ENCODE measurements around the gene MFRP. TPM values are rescaled to one million over a fixed set of nuclear protein-coding genes. Genes with fewer than 3 reads are reported as not detected.
A peak's percentile ranks its signal among the peaks of the same experiment; 100 is the strongest.

MFRP gene
- total and polyA plus RNA-seq, 3 donors from 2014 or later, result not detected

DNA sequence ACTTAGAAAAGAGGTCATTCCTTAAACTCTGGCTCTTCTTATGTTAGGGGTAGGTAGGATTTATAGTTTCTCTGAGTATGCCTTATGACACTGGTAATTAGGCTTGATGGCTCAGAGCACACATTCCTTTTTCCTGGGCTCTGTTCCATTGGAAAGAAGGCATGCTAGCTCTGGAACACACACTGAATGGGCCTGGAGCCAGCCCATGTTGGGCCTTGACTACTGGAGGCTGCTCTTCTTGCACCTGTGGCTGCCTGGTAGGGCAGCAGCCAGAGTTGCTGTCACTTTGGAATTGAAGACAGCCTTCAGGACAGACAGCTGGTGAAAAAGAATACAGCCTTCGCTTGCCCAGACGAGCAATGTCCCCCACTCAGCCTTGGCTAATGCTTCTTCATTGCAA, 47.8 kb downstream of the MFRP start:
- Histone ChIP-seq H3K4me1 (no peaks in the 10 kb centered on the region), H3K4me3 (no peak overlapping the region), H3K9me3 (no peaks in the 10 kb centered on the region), H3K27ac (peak overlapping the region in 1 of 2 donors; percentile 26), H3K27me3 (no peaks in the 10 kb centered on the region), H3K36me3 (ENCODE audit: low read depth, missing control alignments) (no peaks in the 10 kb centered on the region)
- no peak for DNase-seq
- TF ChIP-seq, protein P1, sequence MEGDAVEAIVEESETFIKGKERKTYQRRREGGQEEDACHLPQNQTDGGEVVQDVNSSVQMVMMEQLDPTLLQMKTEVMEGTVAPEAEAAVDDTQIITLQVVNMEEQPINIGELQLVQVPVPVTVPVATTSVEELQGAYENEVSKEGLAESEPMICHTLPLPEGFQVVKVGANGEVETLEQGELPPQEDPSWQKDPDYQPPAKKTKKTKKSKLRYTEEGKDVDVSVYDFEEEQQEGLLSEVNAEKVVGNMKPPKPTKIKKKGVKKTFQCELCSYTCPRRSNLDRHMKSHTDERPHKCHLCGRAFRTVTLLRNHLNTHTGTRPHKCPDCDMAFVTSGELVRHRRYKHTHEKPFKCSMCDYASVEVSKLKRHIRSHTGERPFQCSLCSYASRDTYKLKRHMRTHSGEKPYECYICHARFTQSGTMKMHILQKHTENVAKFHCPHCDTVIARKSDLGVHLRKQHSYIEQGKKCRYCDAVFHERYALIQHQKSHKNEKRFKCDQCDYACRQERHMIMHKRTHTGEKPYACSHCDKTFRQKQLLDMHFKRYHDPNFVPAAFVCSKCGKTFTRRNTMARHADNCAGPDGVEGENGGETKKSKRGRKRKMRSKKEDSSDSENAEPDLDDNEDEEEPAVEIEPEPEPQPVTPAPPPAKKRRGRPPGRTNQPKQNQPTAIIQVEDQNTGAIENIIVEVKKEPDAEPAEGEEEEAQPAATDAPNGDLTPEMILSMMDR (IDR thresholded peaks at IDR 0.05), result no peak
- 75 to 86% methylated on average over 2 of the region's 2 CpGs for WGBS, 2 donors
- intact Hi-C loops (cut with DNase I; ENCODE audit: low total_unique reads), result no loop called here

DNA sequence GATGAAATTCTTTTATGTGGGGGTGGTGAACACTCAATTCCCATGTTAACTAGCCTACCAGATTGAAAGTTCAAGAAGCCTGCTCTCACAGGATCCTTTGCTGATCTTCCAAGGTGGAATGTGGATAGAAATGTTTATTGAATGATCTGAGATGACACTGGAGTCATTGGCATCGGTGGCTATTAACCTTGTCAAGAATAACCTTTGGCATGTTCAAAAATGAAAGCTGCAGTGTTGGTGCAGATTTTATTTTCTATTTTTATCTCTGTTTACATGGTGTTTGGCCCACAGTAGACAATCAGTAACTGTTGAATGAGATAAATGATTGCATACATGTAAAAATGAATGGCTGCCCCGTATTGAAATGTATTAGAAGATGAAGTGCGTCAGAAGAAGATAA, 48.6 kb downstream of the MFRP start:
- TF ChIP-seq, protein P1 (IDR thresholded peaks at IDR 0.05), result no peak
- TF ChIP-seq POLR2A (IDR thresholded peaks at IDR 0.05), result no peak
- H3K9me3 ChIP-seq, result no peaks in the 10 kb centered on the region
- intact Hi-C loops (cut with DNase I; ENCODE audit: low total_unique reads), result no loop called here
- H3K36me3 ChIP-seq (ENCODE audit: low read depth, missing control alignments), result no peaks in the 10 kb centered on the region
- DNase-seq, result no peak
- H3K27ac ChIP-seq, result peak overlapping the region in 1 of 2 donors; percentile 26
- 65 to 78% methylated on average over 3 of the region's 3 CpGs for WGBS, 2 donors
- H3K4me3 ChIP-seq, result no peak overlapping the region
- H3K4me1 ChIP-seq, result no peaks in the 10 kb centered on the region
- H3K27me3 ChIP-seq, result no peaks in the 10 kb centered on the region

DNA sequence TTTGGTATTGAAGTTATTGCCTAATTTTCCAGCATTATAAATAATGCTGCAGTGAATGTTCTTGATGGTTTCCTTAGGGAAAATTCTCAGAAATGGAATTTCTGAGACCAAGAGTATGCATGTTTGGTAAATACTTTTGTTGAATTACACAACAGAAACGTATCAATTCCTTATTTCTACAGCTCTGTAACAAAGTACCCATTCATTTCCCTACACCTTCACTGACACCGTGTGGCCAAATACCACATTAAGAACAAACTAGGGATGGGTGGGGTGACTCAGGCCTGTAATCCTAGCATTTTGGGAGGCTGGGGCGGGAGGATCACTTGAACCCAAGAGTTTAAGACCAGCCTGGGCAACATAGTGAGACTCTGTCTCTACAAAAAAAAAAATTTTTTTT, 51.3 kb downstream of the MFRP start:
- 58 to 69% methylated on average over 3 of the region's 3 CpGs for WGBS, 2 donors
- no peak overlapping the region for H3K4me3 ChIP-seq
- DNase-seq, result no peak
- intact Hi-C loops (cut with DNase I; ENCODE audit: low total_unique reads), result no loop called here
- TF ChIP-seq POLR2A (IDR thresholded peaks at IDR 0.05), result no peak
- TF ChIP-seq, protein P1 (IDR thresholded peaks at IDR 0.05), result no peak
- no peaks in the 10 kb centered on the region for H3K4me1 ChIP-seq
- no peaks in the 10 kb centered on the region for H3K36me3 ChIP-seq (ENCODE audit: low read depth, missing control alignments)
- no peaks in the 10 kb centered on the region for H3K27me3 ChIP-seq
- H3K9me3 ChIP-seq, result no peaks in the 10 kb centered on the region
- H3K27ac ChIP-seq, result no peak overlapping the region

DNA sequence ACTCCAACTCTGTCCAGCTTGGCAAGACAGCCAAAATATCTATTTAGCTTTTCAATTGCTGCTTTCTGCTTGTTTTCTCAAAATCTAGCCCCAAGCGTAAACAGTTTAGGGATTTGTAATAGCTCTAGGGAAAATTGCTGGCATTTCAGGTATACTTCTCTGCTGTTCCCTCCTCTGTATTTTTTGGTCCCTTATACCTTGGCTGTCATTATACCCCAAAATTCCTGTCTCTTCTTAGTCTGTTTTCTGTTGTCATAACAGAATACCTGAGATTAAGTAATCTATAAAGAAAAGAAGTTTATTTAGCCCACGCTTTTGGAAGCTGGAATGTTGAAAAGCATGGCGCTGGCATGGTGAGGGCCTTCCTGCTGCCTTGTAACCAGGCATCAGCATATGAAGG, 53.0 kb downstream of the MFRP start:
- no peaks in the 10 kb centered on the region for H3K27me3 ChIP-seq
- TF ChIP-seq, protein P1 (IDR thresholded peaks at IDR 0.05), result no peak
- no peak for TF ChIP-seq POLR2A (IDR thresholded peaks at IDR 0.05)
- no peaks in the 10 kb centered on the region for H3K4me1 ChIP-seq
- intact Hi-C loops (cut with DNase I; ENCODE audit: low total_unique reads), result no loop called here
- 93 to 94% methylated on average over 3 of the region's 3 CpGs for WGBS, 2 donors
- no peak overlapping the region for H3K27ac ChIP-seq
- no peak overlapping the region for H3K4me3 ChIP-seq
- no peaks in the 10 kb centered on the region for H3K36me3 ChIP-seq (ENCODE audit: low read depth, missing control alignments)
- DNase-seq, result no peak
- no peaks in the 10 kb centered on the region for H3K9me3 ChIP-seq

DNA sequence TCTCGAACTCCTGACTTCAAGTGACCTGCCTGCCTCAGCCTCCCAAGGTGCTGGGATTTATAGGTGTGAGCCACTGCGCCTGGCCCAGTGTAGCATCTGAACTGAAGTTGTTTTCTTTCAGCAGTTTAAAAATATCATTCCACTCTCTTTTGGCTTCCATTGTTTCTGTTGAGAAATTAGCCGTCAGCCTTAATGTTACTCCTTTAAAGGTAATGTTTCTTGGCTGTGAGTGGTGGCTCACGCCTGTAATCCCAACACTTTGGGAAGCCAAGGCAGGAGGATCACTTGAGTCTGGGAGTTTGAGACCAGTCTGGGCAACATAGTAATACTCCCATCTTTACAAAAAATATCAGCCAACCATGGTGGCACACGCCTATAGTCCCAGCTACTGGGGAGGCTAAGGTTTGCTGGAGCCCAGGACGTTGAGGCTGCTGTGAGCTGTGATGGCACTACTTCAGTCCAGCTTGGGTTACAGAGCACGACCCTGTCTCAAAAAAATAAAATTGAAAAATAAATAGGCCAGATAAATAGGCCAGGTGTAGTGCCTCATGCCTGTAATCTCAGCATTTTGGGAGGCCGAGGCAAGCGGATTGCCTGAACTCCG, 55.5 kb downstream of the MFRP start:
- intact Hi-C loops (cut with DNase I; ENCODE audit: low total_unique reads), result no loop called here
- no peak overlapping the region for H3K27ac ChIP-seq
- H3K9me3 ChIP-seq, result no peaks in the 10 kb centered on the region
- 95 to 97% methylated on average over 10 of the region's 10 CpGs for WGBS, 2 donors
- TF ChIP-seq, protein P1 (IDR thresholded peaks at IDR 0.05), result no peak
- TF ChIP-seq POLR2A (IDR thresholded peaks at IDR 0.05), result no peak
- no peak for DNase-seq
- H3K36me3 ChIP-seq (ENCODE audit: low read depth, missing control alignments), result no peaks in the 10 kb centered on the region
- no peaks in the 10 kb centered on the region for H3K4me1 ChIP-seq
- no peak overlapping the region for H3K4me3 ChIP-seq
- H3K27me3 ChIP-seq, result no peaks in the 10 kb centered on the region

Data from testis (tissue), 3 donors.